Neural cell (in vitro differentiated cells): ENCODE results near the gene SH3TC1.

ENCODE experiments used
- CTCF ChIP-seq: fragments of 450-650 bp; IDR thresholded peaks from 2 replicates; pipeline ENCODE4 v1.5.1; 2014; ENCODE audit warnings: antibody characterized with exemption, mild to moderate bottlenecking, moderate library complexity; ENCODE audit not compliant: poor library complexity, severe bottlenecking
- EZH2 ChIP-seq: fragments of 200-600, 300-800 bp; shearing (Covaris generic), sonication (generic); IDR thresholded peaks from 2 replicates; pipeline ENCODE4 v1.6.1; 2014; ENCODE audit warnings: antibody characterized with exemption, low read length, borderline replicate concordance, mild to moderate bottlenecking; ENCODE audit not compliant: insufficient read depth, poor library complexity, severe bottlenecking
- MXI1 ChIP-seq: fragments of 450-650 bp; conservative IDR thresholded peaks from 2 replicates; pipeline ENCODE4 v1.6.1; 2014; ENCODE audit warnings: antibody characterized with exemption, mild to moderate bottlenecking; ENCODE audit not compliant: poor library complexity, severe bottlenecking
- POLR2AphosphoS5 ChIP-seq: IDR thresholded peaks from 2 replicates; pipeline ENCODE4 v1.6.1; 2012
- SMC3 ChIP-seq: fragments of 450-650 bp; conservative IDR thresholded peaks from 2 replicates; pipeline ENCODE4 v1.6.1; 2014; ENCODE audit warnings: antibody characterized with exemption, mild to moderate bottlenecking, moderate library complexity; ENCODE audit not compliant: poor library complexity
- TAF1 ChIP-seq: IDR thresholded peaks from 2 replicates; pipeline ENCODE4 v1.6.1; 2012; ENCODE audit warnings: low read depth

- TF ChIP-seq CTCF (no peak), EZH2 (no peak), POLR2AphosphoS5 (no peak), SMC3 (no peak), MXI1 (no peak), TAF1 (no peak)
Measured at GRCh38 chr4:8203052-8203401, 3.9 kb downstream of the SH3TC1 start.
